Stomach smooth muscle (tissue), 2 donors: ENCODE results near the gene BCL11A.

Experiments
- H3K27ac ChIP-seq: one replicate; pipeline ENCODE4 v1.7.0; 2013; ENCODE audit warnings: mild to moderate bottlenecking, low read length, inconsistent platforms
- H3K27me3 ChIP-seq, 2 donors: one replicate each; pipeline ENCODE4 v1.7.0; 2013; ENCODE audit warnings: low read length in 2 of 2; ENCODE audit not compliant: insufficient read depth in 2 of 2, control insufficient read depth in 1 of 2
- H3K36me3 ChIP-seq, 2 donors: one replicate each; pipeline ENCODE4 v1.7.0; 2013; ENCODE audit warnings: low read length in 2 of 2; ENCODE audit not compliant: control insufficient read depth in 2 of 2, insufficient read depth in 2 of 2
- H3K4me1 ChIP-seq: one replicate; pipeline ENCODE4 v1.7.0; 2013; ENCODE audit warnings: low read length; ENCODE audit not compliant: control insufficient read depth, insufficient read depth
- H3K4me3 ChIP-seq, 2 donors: one replicate each; pipeline ENCODE4 v1.7.0; 2013; ENCODE audit warnings: low read length in 2 of 2
- H3K9ac ChIP-seq, 2 donors: one replicate each; pipeline ENCODE4 v1.7.0; 2013; ENCODE audit warnings: low read length in 2 of 2, mild to moderate bottlenecking in 1 of 2
- H3K9me3 ChIP-seq, 2 donors: one replicate each; pipeline ENCODE4 v1.7.0; 2013; ENCODE audit warnings: low read length in 2 of 2; ENCODE audit not compliant: control insufficient read depth in 2 of 2
- donor health status: healthy.
- donor health status: Pancreatic carcinoma.

The BCL11A gene

DNA sequence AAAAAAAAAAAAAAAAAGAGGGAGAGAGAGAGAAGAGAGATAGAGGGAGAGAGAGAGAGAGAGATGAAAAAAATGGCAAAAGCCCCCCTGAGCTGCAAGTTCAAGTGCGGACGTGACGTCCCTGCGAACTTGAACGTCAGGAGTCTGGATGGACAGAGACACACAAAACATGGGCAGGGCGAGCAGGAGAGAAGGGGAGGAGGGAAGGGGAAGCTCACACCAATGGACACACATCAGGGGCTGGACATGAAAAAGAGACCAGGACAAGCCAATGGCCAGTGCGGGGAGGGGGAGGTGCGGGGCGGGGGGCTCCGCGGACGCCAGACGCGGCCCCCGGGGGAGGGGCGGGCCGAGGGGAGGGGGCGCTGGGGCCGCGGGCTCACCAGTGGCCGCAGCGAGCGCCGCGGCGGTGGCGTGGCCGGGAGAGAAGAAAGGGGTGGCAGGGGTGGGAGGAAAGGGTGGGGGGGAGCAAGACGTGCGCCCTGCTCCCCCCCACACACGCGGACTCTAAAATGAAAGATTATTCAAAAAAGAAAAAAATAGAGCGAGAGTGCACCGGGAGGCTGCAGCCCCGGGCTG is at the start of gene BCL11A:
BCL11A (minus strand) TSS at position 160 of the 579 bp plus-strand sequence. CDS start 384 bp downstream, outside the sequence.
- Histone ChIP-seq H3K27me3 (peaks cover 3 to 7% of the 10 kb centered on the region in 2 donors), H3K4me1 (peaks cover 40% of the 10 kb centered on the region), H3K9ac (peak within 1 kb of the TSS; percentile 62 to 72), H3K9me3 (no peaks in the 10 kb centered on the region), H3K27ac (peak within 1 kb of the TSS; percentile 75), H3K36me3 (no peaks in the 10 kb centered on the region), H3K4me3 (peak within 1 kb of the TSS; percentile 84 to 94)

DNA sequence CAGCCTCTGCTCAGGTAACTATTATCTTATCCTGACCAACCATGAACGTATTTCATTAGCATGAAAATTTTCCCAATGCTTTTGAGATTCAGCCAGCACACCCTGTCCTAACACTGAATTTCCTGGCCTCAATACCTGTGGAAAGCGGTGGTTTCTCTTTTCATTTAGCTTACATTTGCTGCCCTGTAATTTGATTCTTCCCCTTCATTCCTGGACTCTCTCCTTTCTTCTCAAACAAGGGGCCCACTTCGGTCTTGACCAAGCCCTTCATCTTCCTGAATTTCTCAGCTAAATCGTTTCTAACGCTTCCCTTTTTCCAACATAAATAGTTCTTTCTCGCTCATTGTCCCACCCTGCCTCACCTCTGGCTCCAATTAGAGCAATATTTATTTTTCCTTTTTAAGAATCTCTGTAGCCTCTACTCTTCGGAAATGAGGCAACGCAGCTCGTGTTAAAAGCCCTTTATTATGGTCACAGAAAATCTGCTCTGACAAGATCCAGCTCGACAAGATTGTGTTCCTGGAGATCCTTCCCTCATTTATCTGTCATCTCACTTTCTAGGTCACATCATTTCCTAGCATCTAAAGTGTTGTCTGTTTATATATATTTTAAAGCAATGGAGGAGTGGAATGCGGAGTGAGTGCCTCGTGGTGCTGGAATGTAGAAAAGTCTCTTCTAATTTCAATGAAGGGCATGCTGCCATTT is 49.5 kb upstream of the BCL11A start:
- H3K4me3 ChIP-seq: no peak overlapping the region
- no peaks in the 10 kb centered on the region for H3K27me3 ChIP-seq
- no peak overlapping the region for H3K9ac ChIP-seq
- H3K27ac ChIP-seq: no peak overlapping the region
- H3K4me1 ChIP-seq: no peaks in the 10 kb centered on the region
- peaks cover 2 to 4% of the 10 kb centered on the region in 2 donors for H3K9me3 ChIP-seq
- H3K36me3 ChIP-seq: no peaks in the 10 kb centered on the region

- Histone ChIP-seq H3K27ac (no peak overlapping the region), H3K9ac (no peak overlapping the region), H3K4me3 (no peak overlapping the region), H3K36me3 (no peaks in the 10 kb centered on the region), H3K4me1 (no peaks in the 10 kb centered on the region), H3K27me3 (no peaks in the 10 kb centered on the region), H3K9me3 (peaks cover 2 to 4% of the 10 kb centered on the region in 2 donors)
Observed at GRCh38 chr2:60602388-60602787, 48.9 kb upstream of the BCL11A start.

GRCh38 chr2:60598271-60598670 is 44.8 kb upstream of the BCL11A start:
- H3K9me3 ChIP-seq: peaks cover 2 to 4% of the 10 kb centered on the region in 2 donors
- H3K27me3 ChIP-seq: no peaks in the 10 kb centered on the region
- H3K9ac ChIP-seq: no peak overlapping the region
- no peak overlapping the region for H3K4me3 ChIP-seq
- no peaks in the 10 kb centered on the region for H3K36me3 ChIP-seq
- H3K27ac ChIP-seq: no peak overlapping the region
- H3K4me1 ChIP-seq: no peaks in the 10 kb centered on the region

- H3K27me3 ChIP-seq: no peaks in the 10 kb centered on the region
- H3K9ac ChIP-seq: no peak overlapping the region
- peaks cover 2 to 4% of the 10 kb centered on the region in 2 donors for H3K9me3 ChIP-seq
- H3K27ac ChIP-seq: no peak overlapping the region
- no peaks in the 10 kb centered on the region for H3K36me3 ChIP-seq
- H3K4me1 ChIP-seq: no peaks in the 10 kb centered on the region
- no peak overlapping the region for H3K4me3 ChIP-seq
Observed at GRCh38 chr2:60597346-60597745, 43.9 kb upstream of the BCL11A start.

DNA sequence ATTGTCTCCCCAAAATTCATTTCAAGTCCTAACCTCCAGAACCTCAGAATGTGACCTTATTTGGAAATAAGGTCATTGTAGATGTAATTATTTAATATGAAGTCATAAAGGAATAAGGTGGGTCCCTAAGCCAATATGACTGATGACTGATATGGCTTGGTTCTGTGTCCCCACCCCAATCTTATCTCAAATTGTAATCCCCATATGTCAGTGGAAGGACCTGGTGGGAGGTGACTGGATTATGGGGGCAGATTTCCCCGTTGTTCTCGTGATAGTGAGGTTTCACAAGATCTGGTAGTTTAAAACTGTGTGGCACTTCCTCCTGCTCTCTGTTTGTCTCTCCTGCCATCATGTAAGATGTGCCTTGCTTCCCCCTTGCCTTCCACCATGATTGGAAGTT is 43.0 kb upstream of the BCL11A start:
- Histone ChIP-seq H3K36me3 (no peaks in the 10 kb centered on the region), H3K4me3 (no peak overlapping the region)

DNA sequence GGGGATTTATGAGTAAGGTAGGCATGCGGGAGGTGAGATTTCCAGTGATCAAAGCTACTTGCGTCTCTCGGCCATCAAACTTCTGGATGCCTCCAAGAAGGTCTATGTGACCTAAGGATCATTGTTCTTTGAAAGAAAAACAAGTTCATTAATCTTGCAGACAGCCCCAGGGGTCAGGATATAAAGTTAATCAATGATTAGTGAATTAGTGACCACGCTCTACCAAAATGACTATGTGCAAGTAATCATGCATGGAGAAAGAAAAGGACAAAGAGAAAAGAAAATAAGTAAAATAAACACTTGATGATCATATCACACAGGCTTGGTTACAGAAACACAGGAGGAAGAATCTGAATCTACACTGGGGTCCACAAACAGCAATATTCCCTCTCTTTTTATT is 42.5 kb upstream of the BCL11A start:
- H3K27me3 ChIP-seq: no peaks in the 10 kb centered on the region
- no peaks in the 10 kb centered on the region for H3K36me3 ChIP-seq
- peaks cover 2 to 4% of the 10 kb centered on the region in 2 donors for H3K9me3 ChIP-seq
- no peak overlapping the region for H3K9ac ChIP-seq
- H3K4me3 ChIP-seq: no peak overlapping the region
- H3K4me1 ChIP-seq: no peaks in the 10 kb centered on the region
- no peak overlapping the region for H3K27ac ChIP-seq

More for the DNA sequence above, 43.0 kb upstream of the BCL11A start:
- no peaks in the 10 kb centered on the region for H3K27me3 ChIP-seq
- H3K4me1 ChIP-seq: no peaks in the 10 kb centered on the region
- H3K9ac ChIP-seq: no peak overlapping the region
- H3K27ac ChIP-seq: no peak overlapping the region
- H3K9me3 ChIP-seq: peaks cover 2 to 4% of the 10 kb centered on the region in 2 donors

GRCh38 chr2:60589104-60589503 is 35.6 kb upstream of the BCL11A start:
- H3K4me1 ChIP-seq: no peaks in the 10 kb centered on the region
- no peaks in the 10 kb centered on the region for H3K9me3 ChIP-seq

DNA sequence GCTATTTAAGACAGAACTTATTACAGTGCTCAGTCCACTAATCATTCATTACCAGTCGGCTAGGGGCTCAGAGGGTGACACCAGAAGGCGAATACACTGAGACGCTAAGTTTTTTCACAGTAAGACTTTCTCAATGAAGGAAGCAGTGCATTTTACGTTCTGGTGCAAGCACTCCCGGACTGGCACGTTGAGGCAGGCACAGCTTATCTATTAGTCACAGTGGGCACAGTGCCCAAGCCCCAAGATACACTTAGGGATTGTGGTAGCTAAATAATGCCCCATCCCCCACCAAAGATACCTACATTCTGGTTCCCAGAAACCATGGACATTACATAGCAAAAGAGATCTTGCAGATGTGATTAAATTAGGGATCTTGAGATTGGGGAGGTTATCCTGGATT is 32.6 kb upstream of the BCL11A start:
- peaks cover 8% of the 10 kb centered on the region for H3K4me1 ChIP-seq
- H3K9me3 ChIP-seq: no peaks in the 10 kb centered on the region
- H3K27me3 ChIP-seq: peaks cover 9 to 14% of the 10 kb centered on the region in 2 donors
- H3K27ac ChIP-seq: no peak overlapping the region
- no peaks in the 10 kb centered on the region for H3K36me3 ChIP-seq
- no peak overlapping the region for H3K9ac ChIP-seq
- H3K4me3 ChIP-seq: no peak overlapping the region

More at GRCh38 chr2:60589104-60589503, 35.6 kb upstream of the BCL11A start:
- Histone ChIP-seq H3K4me3 (no peak overlapping the region), H3K27me3 (peaks cover 0 to under 1% of the 10 kb centered on the region in 2 donors), H3K36me3 (no peaks in the 10 kb centered on the region), H3K9ac (no peak overlapping the region), H3K27ac (no peak overlapping the region)

GRCh38 chr2:60585276-60585675 is 31.8 kb upstream of the BCL11A start:
- Histone ChIP-seq H3K9ac (no peak overlapping the region), H3K27me3 (peaks cover 9 to 14% of the 10 kb centered on the region in 2 donors), H3K36me3 (no peaks in the 10 kb centered on the region), H3K4me3 (no peak overlapping the region), H3K27ac (no peak overlapping the region), H3K9me3 (no peaks in the 10 kb centered on the region), H3K4me1 (peaks cover 8% of the 10 kb centered on the region)

DNA sequence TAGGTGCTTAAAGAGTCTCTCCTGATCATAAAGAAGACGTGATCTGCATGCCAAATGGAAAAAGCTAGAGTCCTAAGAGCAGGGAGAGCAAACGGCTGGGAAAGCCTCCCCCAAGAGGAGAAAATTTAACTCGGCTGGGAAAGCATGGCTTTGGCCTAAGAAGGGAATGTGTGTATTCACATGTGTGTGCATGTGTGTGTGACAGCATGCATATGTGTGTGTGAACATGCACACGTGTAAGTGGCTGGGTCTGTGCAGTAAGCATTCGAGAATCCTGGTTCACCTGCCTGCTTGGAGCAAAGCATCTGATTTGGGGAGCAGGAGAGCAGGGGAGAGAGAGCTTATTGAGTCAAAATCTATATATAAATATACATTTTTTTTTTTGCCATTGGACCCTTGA is 30.1 kb upstream of the BCL11A start:
- Histone ChIP-seq H3K27ac (no peak overlapping the region), H3K9me3 (no peaks in the 10 kb centered on the region), H3K36me3 (no peaks in the 10 kb centered on the region), H3K4me1 (peaks cover 8% of the 10 kb centered on the region), H3K27me3 (peaks cover 9 to 14% of the 10 kb centered on the region in 2 donors), H3K4me3 (no peak overlapping the region), H3K9ac (no peak overlapping the region)
